SU-DHL-6 (cell line): ENCODE measurements around the gene PTP4A2.

Experiments used
- EZH2phosphoT487 ChIP-seq: fragments of 200-600 bp; sonication (generic), shearing (Covaris generic); conservative IDR thresholded peaks from 2 replicates; pipeline ENCODE4 v1.6.1; 2018; ENCODE audit warnings: mild to moderate bottlenecking, antibody characterized with exemption, low read length, moderate library complexity, mixed read lengths
- TF ChIP-seq, protein P1 (sequence below): fragments of 200-600 bp; sonication (generic); IDR thresholded peaks from one replicate; pipeline ENCODE4 v1.5.1; 2017; ENCODE audit warnings: antibody characterized with exemption, mild to moderate bottlenecking, low read length, moderate library complexity; ENCODE audit not compliant: insufficient read depth, poor library complexity, severe bottlenecking

DNA sequence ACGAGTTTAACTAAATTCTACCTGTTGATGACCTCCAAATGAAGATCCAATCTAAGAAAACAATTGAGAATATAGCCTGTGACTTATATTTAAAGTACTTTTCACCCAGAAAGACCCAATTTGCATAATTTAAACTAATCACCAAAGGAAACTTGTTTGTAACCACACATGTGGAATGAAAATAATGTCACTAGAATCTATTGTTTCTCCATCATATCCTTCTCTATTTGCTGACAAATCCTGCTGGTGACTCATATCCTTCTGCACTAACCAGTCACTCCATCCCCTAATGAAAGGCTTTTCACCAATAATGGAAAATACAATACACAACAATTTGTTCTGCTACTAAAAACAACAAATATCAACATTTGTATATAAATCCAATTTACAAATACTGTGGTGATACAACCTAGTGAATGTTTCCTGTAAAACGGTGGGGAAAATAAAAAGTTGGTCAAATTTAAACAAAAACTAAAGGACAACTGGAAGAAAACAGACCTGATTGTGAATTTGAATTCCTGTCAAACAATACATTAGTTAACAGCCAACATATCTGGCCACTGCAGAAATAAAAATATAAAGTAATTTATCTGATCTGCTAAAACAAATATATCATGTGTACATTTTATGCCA is 6.5 kb downstream of the PTP4A2 start:
- TF ChIP-seq, protein P1, sequence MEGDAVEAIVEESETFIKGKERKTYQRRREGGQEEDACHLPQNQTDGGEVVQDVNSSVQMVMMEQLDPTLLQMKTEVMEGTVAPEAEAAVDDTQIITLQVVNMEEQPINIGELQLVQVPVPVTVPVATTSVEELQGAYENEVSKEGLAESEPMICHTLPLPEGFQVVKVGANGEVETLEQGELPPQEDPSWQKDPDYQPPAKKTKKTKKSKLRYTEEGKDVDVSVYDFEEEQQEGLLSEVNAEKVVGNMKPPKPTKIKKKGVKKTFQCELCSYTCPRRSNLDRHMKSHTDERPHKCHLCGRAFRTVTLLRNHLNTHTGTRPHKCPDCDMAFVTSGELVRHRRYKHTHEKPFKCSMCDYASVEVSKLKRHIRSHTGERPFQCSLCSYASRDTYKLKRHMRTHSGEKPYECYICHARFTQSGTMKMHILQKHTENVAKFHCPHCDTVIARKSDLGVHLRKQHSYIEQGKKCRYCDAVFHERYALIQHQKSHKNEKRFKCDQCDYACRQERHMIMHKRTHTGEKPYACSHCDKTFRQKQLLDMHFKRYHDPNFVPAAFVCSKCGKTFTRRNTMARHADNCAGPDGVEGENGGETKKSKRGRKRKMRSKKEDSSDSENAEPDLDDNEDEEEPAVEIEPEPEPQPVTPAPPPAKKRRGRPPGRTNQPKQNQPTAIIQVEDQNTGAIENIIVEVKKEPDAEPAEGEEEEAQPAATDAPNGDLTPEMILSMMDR, result no peak
- TF ChIP-seq EZH2phosphoT487, result no peak
